Activated CD4-positive, alpha-beta T cell treated with anti-CD3 and anti-CD28 coated beads, Interleukin-2, amount 10 ng/mL, durations not matched to agents 7 days and 5 days (primary cell): ENCODE results near the gene RSPH6A. TPM values are rescaled to one million over a fixed set of nuclear protein-coding genes. Genes with fewer than 3 reads are reported as not detected.

Experiments
- CTCF ChIA-PET: fragments of 350-600 bp; sonication (Branson Sonifier 250); formaldehyde crosslinking; loops from one replicate; lab custom pipeline; 2021; ENCODE audit warnings: antibody characterized with exemption; lab: Charles Lee
- POLR2A ChIA-PET: fragments of 350-600 bp; sonication (Branson Sonifier 250); formaldehyde crosslinking; loops from one replicate; lab custom pipeline; 2021; ENCODE audit warnings: antibody characterized with exemption; lab: Charles Lee
- DNase-seq: peaks from one replicate; pipeline ENCODE4 v3.0.0-alpha.2; 2020
- H3K27ac Mint-ChIP-seq: one replicate; pipeline ENCODE4 v1.8.0; 2021; ENCODE audit warnings: mild to moderate bottlenecking, moderate library complexity, mixed read lengths
- H3K27me3 Mint-ChIP-seq: one replicate; pipeline ENCODE4 v1.8.0; 2021; ENCODE audit warnings: mixed read lengths
- H3K36me3 Mint-ChIP-seq: one replicate; pipeline ENCODE4 v1.8.0; 2021; ENCODE audit warnings: low read depth, mixed read lengths
- H3K4me1 Mint-ChIP-seq: one replicate; pipeline ENCODE4 v1.8.0; 2021; ENCODE audit warnings: mixed read lengths
- H3K4me3 Mint-ChIP-seq: one replicate; pipeline ENCODE4 v1.8.0; 2021; ENCODE audit warnings: mild to moderate bottlenecking, moderate library complexity, mixed read lengths
- H3K9me3 Mint-ChIP-seq: one replicate; pipeline ENCODE4 v1.8.0; 2021; ENCODE audit warnings: mixed read lengths
- total RNA-seq, 2 experiments: library from RNA; stranded (reverse); gene quantifications; one replicate each; pipeline ENCODE4 v1.2.3, GENCODE V29; 2021

RSPH6A gene
- total RNA-seq, 2 experiments from 2014 or later: 0.42 to 0.57 TPM

DNA sequence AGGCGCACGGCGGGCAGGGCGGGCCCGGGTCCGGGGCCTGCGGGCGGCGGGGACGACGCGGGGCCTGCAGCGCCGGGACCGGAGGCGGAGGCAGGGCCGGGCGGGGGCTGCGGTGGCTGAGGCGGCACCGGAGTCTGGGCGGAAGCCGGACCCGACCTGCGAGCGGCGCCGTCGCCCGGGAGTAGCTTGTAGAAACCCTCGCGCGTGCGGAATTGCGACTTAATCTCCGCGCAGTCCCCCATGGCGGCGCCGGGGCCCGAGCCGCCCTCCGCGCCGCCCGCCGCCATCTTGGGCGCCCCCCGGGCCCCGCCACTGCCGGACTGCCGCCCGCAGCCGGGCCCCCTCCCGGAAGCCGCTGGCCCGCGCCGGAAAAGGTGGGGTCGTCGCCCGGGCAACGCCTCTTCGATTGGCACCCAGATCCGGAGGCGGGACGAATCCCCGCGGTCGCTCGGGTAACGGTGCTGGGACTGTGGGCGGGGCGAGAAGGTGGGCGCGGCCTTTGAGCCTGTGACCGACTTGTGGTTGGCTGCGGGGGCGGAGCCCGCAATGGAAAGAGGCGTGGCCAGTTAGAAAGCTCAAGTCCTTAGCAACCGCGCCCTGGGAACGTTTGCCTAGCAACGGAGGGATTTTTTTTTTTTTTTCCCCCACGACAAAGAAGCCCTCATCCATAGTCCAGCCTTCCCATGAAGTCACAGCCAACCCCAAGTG, 22.5 kb downstream of the RSPH6A start, which contains the start of gene DMWD:
TSS of gene DMWD (minus strand) at position 376 of the 708 bp plus-strand sequence. CDS start at position 287, 89 bp downstream.
- DNase-seq: peak; percentile 99
- ChIA-PET CTCF (interaction anchor here (0.6 to 5.1 kb wide), 11 partner anchors 13 to 353 kb away, joined by 3 to 34 read pairs (median 4); partner anchors contain the start of gene SIX5), POLR2A (interaction anchor here (0.6 to 0.7 kb wide), 4 partner anchors 24 to 1158 kb away, joined by 3 to 7 read pairs (median 3); partner anchors contain the start of gene SIX5)
- peaks cover 23% of the 10 kb centered on the region for H3K36me3 Mint-ChIP-seq
- no peaks in the 10 kb centered on the region for H3K9me3 Mint-ChIP-seq
- H3K4me1 Mint-ChIP-seq: peaks cover 30% of the 10 kb centered on the region
- peak within 1 kb of the TSS; percentile 83 for H3K4me3 Mint-ChIP-seq
- peak within 1 kb of the TSS; percentile 77 for H3K27ac Mint-ChIP-seq
- H3K27me3 Mint-ChIP-seq: peaks cover 47% of the 10 kb centered on the region

- Mint-ChIP-seq H3K4me1 (peaks cover 30% of the 10 kb centered on the region), H3K36me3 (peaks cover 27% of the 10 kb centered on the region), H3K9me3 (no peaks in the 10 kb centered on the region), H3K4me3 (peak overlapping the region; percentile 83), H3K27ac (peak overlapping the region; percentile 77), H3K27me3 (peaks cover 49% of the 10 kb centered on the region)
- ChIA-PET POLR2A (interaction anchor here (0.7 kb wide), 1 partner anchor 214 kb away, joined by 3 read pairs; no protein-coding TSS in a partner anchor), CTCF (interaction anchor here (1.6 to 5.1 kb wide), 4 partner anchors 13 to 25 kb away, joined by 5 to 34 read pairs (median 10); partner anchors contain the start of gene SIX5)
- no peak for DNase-seq
These were observed 23.2 kb downstream of the RSPH6A start for GRCh38 chr19:45791744-45792469.

DNA sequence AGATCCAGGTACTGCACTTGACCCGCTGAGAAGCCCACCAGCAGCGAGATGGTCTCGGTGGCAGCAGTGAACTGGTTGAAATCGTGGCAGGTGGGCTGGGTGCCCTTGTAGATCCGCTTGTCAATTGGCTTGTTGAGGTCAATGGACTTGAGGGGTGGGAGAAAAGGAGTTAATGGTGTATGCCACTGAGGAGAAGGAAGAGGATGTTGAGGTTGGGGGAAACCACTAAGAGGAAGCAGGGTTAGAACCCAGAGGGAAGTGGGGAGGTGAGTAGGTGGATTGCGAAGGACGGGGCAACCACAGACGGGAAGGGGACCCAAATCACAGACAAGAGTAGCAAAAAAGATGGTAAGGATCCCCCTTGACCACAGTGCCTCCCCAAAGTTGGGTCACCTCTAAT, 24.2 kb downstream of the RSPH6A start:
- ChIA-PET CTCF (interaction anchor here (0.6 to 5.1 kb wide), 4 partner anchors 12 to 26 kb away, joined by 3 to 34 read pairs (median 10); partner anchors contain the start of gene SIX5), POLR2A (no interaction called here)
- DNase-seq: peak; percentile 68
- H3K9me3 Mint-ChIP-seq: no peaks in the 10 kb centered on the region
- H3K27ac Mint-ChIP-seq: no peak overlapping the region
- H3K4me3 Mint-ChIP-seq: peak overlapping the region; percentile 83
- H3K36me3 Mint-ChIP-seq: peaks cover 32% of the 10 kb centered on the region
- H3K4me1 Mint-ChIP-seq: peaks cover 30% of the 10 kb centered on the region
- peaks cover 43% of the 10 kb centered on the region for H3K27me3 Mint-ChIP-seq

- POLR2A ChIA-PET: no interaction called here
- Mint-ChIP-seq H3K4me3 (no peak overlapping the region), H3K27me3 (peaks cover 29% of the 10 kb centered on the region), H3K27ac (no peak overlapping the region), H3K36me3 (peaks cover 32% of the 10 kb centered on the region), H3K9me3 (no peaks in the 10 kb centered on the region), H3K4me1 (peaks cover 30% of the 10 kb centered on the region)
- DNase-seq: no peak
- CTCF ChIA-PET: interaction anchor here (0.7 to 5.1 kb wide), 4 partner anchors 10 to 977 kb away, joined by 3 to 34 read pairs (median 6); partner anchors contain the start of gene SIX5
These were observed 25.9 kb downstream of the RSPH6A start for GRCh38 chr19:45789035-45789786.

DNA sequence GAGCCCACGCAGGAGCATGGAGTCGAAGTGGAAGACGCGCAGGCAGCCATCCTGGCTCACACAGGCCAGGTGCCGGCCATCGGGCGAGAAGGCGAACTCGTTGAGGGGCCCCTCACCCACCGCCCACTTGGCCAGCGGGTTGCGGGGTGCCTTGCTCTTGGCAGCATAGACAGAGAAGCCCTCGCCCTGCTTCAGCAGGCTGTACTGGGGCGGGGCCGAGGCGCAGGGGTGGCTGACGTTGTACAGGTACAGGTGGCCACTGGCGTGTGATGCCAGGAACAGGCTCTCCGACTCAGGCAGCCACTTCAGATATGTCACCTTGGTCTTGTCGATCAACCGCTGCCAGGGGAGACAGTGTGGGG, 28.6 kb downstream of the RSPH6A start:
- Mint-ChIP-seq H3K4me1 (peaks cover 12% of the 10 kb centered on the region), H3K36me3 (peaks cover 30% of the 10 kb centered on the region), H3K9me3 (no peaks in the 10 kb centered on the region), H3K4me3 (no peak overlapping the region), H3K27ac (no peak overlapping the region), H3K27me3 (peaks cover 18% of the 10 kb centered on the region)
- DNase-seq: no peak
- ChIA-PET POLR2A (no interaction called here), CTCF (interaction anchor here (0.9 to 1.6 kb wide), 3 partner anchors 12 to 30 kb away, joined by 3 to 4 read pairs (median 4); partner anchors contain the start of gene SIX5)

DNA sequence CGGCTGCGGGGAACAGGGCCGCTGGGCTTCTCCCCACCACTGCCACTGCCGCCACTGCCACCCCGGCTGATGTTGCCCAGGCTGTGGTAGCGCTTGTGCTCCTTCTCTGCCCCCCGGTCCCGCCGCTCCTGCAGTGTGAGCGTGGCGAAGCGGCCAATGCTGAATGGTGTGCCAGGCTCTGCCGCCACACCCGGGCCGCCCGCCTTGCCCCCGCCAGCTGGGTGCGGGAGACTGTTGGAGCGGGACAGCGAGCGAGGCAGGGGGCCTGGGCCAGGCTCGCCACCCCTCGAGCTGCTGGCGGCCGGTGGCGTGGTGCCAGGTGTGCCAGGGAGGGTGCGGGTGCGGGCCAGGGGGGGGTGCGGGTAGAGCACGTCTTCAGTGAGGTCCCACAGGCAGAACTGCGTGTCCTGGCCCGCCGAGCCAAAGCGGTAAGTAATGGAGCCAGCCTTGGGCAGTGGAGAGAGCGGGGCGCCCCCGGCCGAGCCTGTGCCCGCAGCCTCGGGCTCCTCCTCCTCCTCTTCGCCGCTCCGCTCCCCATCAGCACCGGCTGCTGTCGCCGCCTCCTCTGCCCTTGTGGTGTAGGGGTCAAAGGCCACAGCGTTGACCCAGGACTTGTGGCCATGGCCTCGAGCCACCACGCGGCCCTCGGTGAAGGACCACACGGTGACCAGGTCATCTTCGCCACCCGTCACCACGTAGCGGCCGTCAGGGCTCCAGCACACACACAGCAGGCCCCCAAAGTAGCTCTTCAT, 29.2 kb downstream of the RSPH6A start:
- H3K27ac Mint-ChIP-seq: no peak overlapping the region
- H3K4me3 Mint-ChIP-seq: no peak overlapping the region
- ChIA-PET CTCF (interaction anchor here (1.6 kb wide), 1 partner anchor 31 kb away, joined by 4 read pairs; no protein-coding TSS in a partner anchor), POLR2A (no interaction called here)
- H3K36me3 Mint-ChIP-seq: peaks cover 30% of the 10 kb centered on the region
- peaks cover 6% of the 10 kb centered on the region for H3K4me1 Mint-ChIP-seq
- peaks cover 20% of the 10 kb centered on the region for H3K27me3 Mint-ChIP-seq
- H3K9me3 Mint-ChIP-seq: no peaks in the 10 kb centered on the region
- DNase-seq: no peak

GRCh38 chr19:45785097-45785496, 30.0 kb downstream of the RSPH6A start:
- Mint-ChIP-seq H3K9me3 (no peaks in the 10 kb centered on the region), H3K36me3 (peaks cover 28% of the 10 kb centered on the region), H3K27me3 (peaks cover 27% of the 10 kb centered on the region), H3K4me3 (no peak overlapping the region), H3K27ac (no peak overlapping the region), H3K4me1 (no peaks in the 10 kb centered on the region)
- DNase-seq: no peak
- ChIA-PET POLR2A (interaction anchor here (0.6 kb wide), 1 partner anchor 28 kb away, joined by 3 read pairs; no protein-coding TSS in a partner anchor), CTCF (interaction anchor here (0.7 to 0.9 kb wide), 2 partner anchors 14 to 29 kb away, joined by 3 read pairs; no protein-coding TSS in a partner anchor)

GRCh38 chr19:45784096-45784495, 31.0 kb downstream of the RSPH6A start:
- Mint-ChIP-seq H3K4me1 (peaks cover 8% of the 10 kb centered on the region), H3K27me3 (peaks cover 31% of the 10 kb centered on the region), H3K9me3 (no peaks in the 10 kb centered on the region), H3K36me3 (peaks cover 23% of the 10 kb centered on the region), H3K4me3 (no peak overlapping the region), H3K27ac (no peak overlapping the region)
- POLR2A ChIA-PET: no interaction called here
- CTCF ChIA-PET: interaction anchor here (2.6 kb wide), 1 partner anchor 14 kb away, joined by 9 read pairs; no protein-coding TSS in a partner anchor
- no peak for DNase-seq

DNA sequence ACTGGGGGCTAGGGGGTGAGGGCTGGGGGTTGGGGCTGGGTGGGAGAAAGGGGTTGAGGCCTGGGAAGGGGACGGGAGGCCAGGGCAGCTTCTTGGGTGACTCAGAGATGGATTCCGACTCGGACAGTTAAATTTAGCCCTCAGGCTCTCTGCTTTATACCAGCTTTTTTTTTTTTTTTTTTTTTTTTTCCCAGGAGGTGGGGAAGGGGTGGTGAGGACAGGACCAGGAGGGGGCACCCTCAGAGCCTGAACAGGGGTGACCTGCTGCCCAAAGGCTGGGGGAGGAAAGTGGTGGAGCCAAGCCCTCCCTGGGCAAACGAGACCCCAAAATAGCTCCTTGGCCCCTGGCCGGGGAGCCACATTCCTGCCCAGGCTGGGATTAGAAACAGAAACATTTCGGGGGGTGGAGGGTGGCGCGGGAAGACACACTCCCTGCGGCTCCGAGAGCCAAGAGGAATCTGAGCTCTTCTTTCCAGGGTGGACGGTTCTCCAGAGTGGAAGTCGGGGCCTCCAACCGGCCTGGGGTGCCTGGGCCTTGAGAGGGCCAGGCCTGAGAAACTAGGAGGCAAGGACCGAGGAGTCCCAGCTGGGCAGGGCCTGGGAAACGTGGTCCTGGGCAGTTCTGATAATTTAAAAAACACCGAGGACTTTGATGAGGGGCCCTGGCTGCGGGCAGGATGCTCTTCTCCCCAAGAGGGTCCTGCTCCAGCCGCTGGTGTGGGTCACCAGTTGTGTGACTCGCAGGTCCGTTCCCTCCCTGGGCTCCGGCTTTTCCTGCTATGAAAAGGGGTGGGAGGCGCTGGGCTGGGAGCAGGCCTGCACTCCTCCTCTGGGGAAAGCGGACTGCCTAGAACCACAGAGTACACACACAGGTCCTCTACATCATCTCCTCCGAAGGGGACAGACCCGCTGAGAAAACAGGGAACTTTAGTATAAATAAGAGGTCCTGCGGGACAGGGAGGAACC, 32.0 kb downstream of the RSPH6A start:
- H3K27ac Mint-ChIP-seq: no peak overlapping the region

DNA sequence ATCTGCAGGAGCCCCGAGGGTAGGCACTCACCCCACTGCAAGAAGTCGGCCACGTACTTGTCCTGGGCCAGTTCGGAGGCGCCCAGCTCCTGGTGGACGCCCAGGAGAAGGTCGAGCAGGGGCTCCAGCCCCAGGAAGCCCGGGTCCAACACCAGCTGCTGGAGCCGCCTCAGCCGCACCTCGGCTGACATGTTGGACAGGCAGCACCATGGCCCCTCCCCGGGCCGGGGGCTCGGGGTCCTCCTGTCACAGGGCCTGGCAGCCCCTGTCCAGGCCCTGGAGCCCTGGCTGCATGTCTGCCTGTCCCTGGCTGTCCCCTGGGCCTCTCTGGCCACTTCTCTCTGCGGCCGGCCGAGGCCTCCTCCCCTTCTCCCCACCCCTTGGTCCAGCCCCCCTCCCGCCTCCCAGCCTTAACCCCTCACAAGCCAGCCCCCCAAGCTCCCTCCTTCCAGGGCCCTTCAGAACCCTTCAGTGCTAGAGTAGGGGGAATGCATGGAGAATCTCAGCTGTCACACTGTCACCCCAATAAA, 32.9 kb downstream of the RSPH6A start, which contains the start of gene DMPK:
TSS of gene DMPK (minus strand) at position 329 of the 530 bp plus-strand sequence. CDS start at position 191, 138 bp downstream.
- Mint-ChIP-seq H3K27ac (no peak within 1 kb of the TSS), H3K36me3 (peaks cover 12% of the 10 kb centered on the region), H3K27me3 (peaks cover 17% of the 10 kb centered on the region), H3K4me3 (no peak within 1 kb of the TSS), H3K4me1 (peaks cover 15% of the 10 kb centered on the region), H3K9me3 (no peaks in the 10 kb centered on the region)
- ChIA-PET CTCF (interaction anchor here (1.5 to 3.0 kb wide), 3 partner anchors 12 to 34 kb away, joined by 7 to 9 read pairs (median 9); partner anchors contain the start of gene SIX5), POLR2A (no interaction called here)
- DNase-seq: no peak

More for the DNA sequence above, 32.0 kb downstream of the RSPH6A start:
- peaks cover 17% of the 10 kb centered on the region for H3K36me3 Mint-ChIP-seq
- peaks cover 25% of the 10 kb centered on the region for H3K27me3 Mint-ChIP-seq
- H3K4me3 Mint-ChIP-seq: no peak overlapping the region
- no peak for DNase-seq
- ChIA-PET POLR2A (no interaction called here), CTCF (interaction anchor here (1.5 to 3.0 kb wide), 3 partner anchors 13 to 34 kb away, joined by 7 to 9 read pairs (median 9); partner anchors contain the start of gene SIX5)
- H3K9me3 Mint-ChIP-seq: no peaks in the 10 kb centered on the region
- peaks cover 15% of the 10 kb centered on the region for H3K4me1 Mint-ChIP-seq
